H1 (cell line): Measurements from ENCODE around the gene PHACTR1. TPM values are rescaled to one million over a fixed set of nuclear protein-coding genes. Genes with fewer than 3 reads are reported as not detected.

ENCODE experiments used
- KDM4A ChIP-seq: IDR thresholded peaks from one replicate; pipeline ENCODE4 v1.7.1; 2012; ENCODE audit warnings: low read depth, mild to moderate bottlenecking, moderate library complexity, low read length, inconsistent platforms; ENCODE audit not compliant: severe bottlenecking
- polyA plus RNA-seq, 7 experiments: library from polyadenylated mRNA; depleted of rRNA in 3 of 7; stranded (reverse) in 5 of 7; unstranded in 2 of 7; fragments of >200 nt in 5 of 7; fragments of 200-250 nt in 2 of 7; gene quantifications; 1 replicate in 5 of 7; 2 replicates in 1 of 7; 4 replicates in 1 of 7; pipeline versions ENCODE4 v1.2.1 to v1.2.3, GENCODE V29; 2011 to 2013; ENCODE audit warnings: missing spikeins in 2 of 7, mixed read lengths in 2 of 7
- total RNA-seq: library from RNA; stranded (reverse); fragmentation: NEBNext Ultra II Directional; extraction: Animal tissue kit (Norgen Biotek cat#: 25700); gene quantifications from 2 replicates; pipeline ENCODE4 v1.2.1, GENCODE V29; 2021

The PHACTR1 gene
- total and polyA plus RNA-seq, 2 of the 8 experiments (the other 6 are each of a cell fraction or from before 2014, with no cell fraction given) = 3.9 to 17.1 TPM

- TF ChIP-seq KDM4A = no peak
Observed at GRCh38 chr6:12848964-12849808, 132.6 kb downstream of the PHACTR1 start (continued).
